Fibroblast of skin of abdomen (primary cell): ENCODE measurements around the gene NUP58.

Source experiments
- DNase-seq: peaks from one replicate; pipeline ENCODE4 v3.0.0-alpha.2; 2013

NUP58 gene

GRCh38 chr13:25378528-25378927 lies 77.1 kb downstream of the NUP58 start:
- no peak for DNase-seq

- DNase-seq = no peak
Measured at GRCh38 chr13:25379011-25379410, 77.6 kb downstream of the NUP58 start.

- DNase-seq = no peak
Measured at GRCh38 chr13:25380082-25380481, 78.7 kb downstream of the NUP58 start.

GRCh38 chr13:25380741-25381324 lies 79.4 kb downstream of the NUP58 start:
- DNase-seq = no peak

GRCh38 chr13:25384758-25385410 lies 83.5 kb downstream of the NUP58 start:
- no peak for DNase-seq

GRCh38 chr13:25391932-25392331 lies 90.5 kb downstream of the NUP58 start:
- no peak for DNase-seq
